OCI-LY1 (cell line): ENCODE results near the gene RCAN2.

Experiments
- H2AFZ ChIP-seq: fragments of 200-600 bp; sonication (generic), shearing (Covaris generic); 2 replicates; pipeline ENCODE4 v1.6.0; 2014; ENCODE audit warnings: antibody characterized with exemption, mild to moderate bottlenecking, low read length
- H3F3A ChIP-seq: fragments of 200-600 bp; sonication (generic), shearing (Covaris generic); 2 replicates; pipeline ENCODE4 v1.6.0; 2014; ENCODE audit warnings: mild to moderate bottlenecking, antibody characterized with exemption, low read length, moderate library complexity; ENCODE audit not compliant: insufficient read depth
- H3K27ac ChIP-seq: fragments of 200-600 bp; sonication (generic); 2 replicates; pipeline ENCODE4 v1.5.1; 2014; ENCODE audit warnings: low read length, mixed run types, mild to moderate bottlenecking, low read depth; ENCODE audit not compliant: poor library complexity, severe bottlenecking
- H3K27me3 ChIP-seq: fragments of 200-600 bp; sonication (generic); 2 replicates; pipeline ENCODE4 v1.6.0; 2014; ENCODE audit warnings: antibody characterized with exemption, mild to moderate bottlenecking, low read length, moderate library complexity; ENCODE audit not compliant: insufficient read depth
- H3K36me3 ChIP-seq: fragments of 200-600 bp; sonication (generic); 2 replicates; pipeline ENCODE4 v1.6.1; 2014; ENCODE audit warnings: mild to moderate bottlenecking, antibody characterized with exemption, low read length, moderate library complexity, mixed read lengths; ENCODE audit not compliant: insufficient read depth
- H3K4me1 ChIP-seq: fragments of 200-600 bp; sonication (generic); 2 replicates; pipeline ENCODE4 v1.5.1; 2014; ENCODE audit warnings: mild to moderate bottlenecking, low read length, moderate library complexity; ENCODE audit not compliant: insufficient read depth, severe bottlenecking
- H3K4me2 ChIP-seq: fragments of 200-600 bp; sonication (generic), shearing (Covaris generic); 2 replicates; pipeline ENCODE4 v1.6.1; 2014; ENCODE audit warnings: low read length
- H3K4me3 ChIP-seq: fragments of 200-600 bp; sonication (generic); 2 replicates; pipeline ENCODE4 v1.5.1; 2014; ENCODE audit warnings: low read length, low read depth, mild to moderate bottlenecking, mixed read lengths; ENCODE audit not compliant: poor library complexity, severe bottlenecking
- H3K79me2 ChIP-seq: fragments of 200-600 bp; shearing (Covaris generic); 2 replicates; pipeline ENCODE4 v1.6.1; 2016; ENCODE audit warnings: mixed run types, low read length, mixed read lengths; ENCODE audit not compliant: insufficient read depth
- H3K9ac ChIP-seq: fragments of 200-600 bp; sonication (generic), shearing (Covaris generic); 2 replicates; pipeline ENCODE4 v1.6.1; 2014; ENCODE audit warnings: mild to moderate bottlenecking, low read length, mixed read lengths
- H3K9me2 ChIP-seq: fragments of 200-600 bp; sonication (generic), shearing (Covaris generic); 2 replicates; pipeline ENCODE4 v1.6.1; 2014; ENCODE audit warnings: low read depth, mild to moderate bottlenecking, low read length, mixed read lengths
- H3K9me3 ChIP-seq: fragments of 200-600 bp; shearing (Covaris generic); 2 replicates; pipeline ENCODE4 v1.6.1; 2014; ENCODE audit warnings: low read length, mixed read lengths
- H4K20me1 ChIP-seq: fragments of 200-600 bp; sonication (generic), shearing (Covaris generic); 2 replicates; pipeline ENCODE4 v1.6.0; 2016; ENCODE audit warnings: mild to moderate bottlenecking, low read length; ENCODE audit not compliant: insufficient read depth
- EZH2 ChIP-seq: fragments of 200-600 bp; sonication (generic), shearing (Covaris generic); IDR thresholded peaks from 2 replicates; pipeline ENCODE4 v1.8.0; 2017; ENCODE audit warnings: borderline replicate concordance, mixed run types, mild to moderate bottlenecking, antibody characterized with exemption, low read length, moderate library complexity, mixed read lengths
- TF ChIP-seq, protein P1 (sequence below): fragments of 200-600 bp; sonication (generic), shearing (Covaris generic); IDR thresholded peaks from 2 replicates; pipeline ENCODE4 v1.5.1; 2017; ENCODE audit warnings: mild to moderate bottlenecking, antibody characterized with exemption, low read length, moderate library complexity, mixed read lengths

Gene RCAN2

DNA sequence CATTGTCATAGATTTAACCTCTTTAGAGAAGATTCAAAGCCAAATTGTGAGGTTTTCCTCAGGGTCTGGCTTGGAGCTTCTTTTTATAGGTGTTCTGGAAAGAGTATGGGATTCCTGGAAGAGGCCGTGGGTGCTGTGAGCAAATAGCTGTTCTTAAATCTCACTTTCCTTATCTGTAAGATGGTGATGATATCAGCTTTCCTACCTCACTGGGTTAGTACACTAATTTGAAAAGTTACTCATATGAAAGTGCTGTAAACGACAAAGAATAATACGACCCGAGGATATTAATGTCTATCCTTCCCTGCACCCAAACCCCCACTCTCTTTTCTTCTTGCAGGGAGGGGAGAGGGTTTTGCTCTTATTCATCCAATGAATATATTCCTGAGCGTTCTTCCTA lies 203.6 kb downstream of the RCAN2 start:
- no peaks in the 10 kb centered on the region for H3K79me2 ChIP-seq
- H3K4me3 ChIP-seq, result no peak overlapping the region
- H3K4me2 ChIP-seq, result no peak overlapping the region
- H3K27ac ChIP-seq, result no peak overlapping the region
- H4K20me1 ChIP-seq, result no peaks in the 10 kb centered on the region
- H3K36me3 ChIP-seq, result no peaks in the 10 kb centered on the region
- H2AFZ ChIP-seq, result no peak overlapping the region
- no peaks in the 10 kb centered on the region for H3K27me3 ChIP-seq
- no peaks in the 10 kb centered on the region for H3K9me2 ChIP-seq
- H3K4me1 ChIP-seq, result no peaks in the 10 kb centered on the region
- no peaks in the 10 kb centered on the region for H3K9me3 ChIP-seq
- H3F3A ChIP-seq, result no peaks in the 10 kb centered on the region
- TF ChIP-seq EZH2, result no peak
- TF ChIP-seq, protein P1, sequence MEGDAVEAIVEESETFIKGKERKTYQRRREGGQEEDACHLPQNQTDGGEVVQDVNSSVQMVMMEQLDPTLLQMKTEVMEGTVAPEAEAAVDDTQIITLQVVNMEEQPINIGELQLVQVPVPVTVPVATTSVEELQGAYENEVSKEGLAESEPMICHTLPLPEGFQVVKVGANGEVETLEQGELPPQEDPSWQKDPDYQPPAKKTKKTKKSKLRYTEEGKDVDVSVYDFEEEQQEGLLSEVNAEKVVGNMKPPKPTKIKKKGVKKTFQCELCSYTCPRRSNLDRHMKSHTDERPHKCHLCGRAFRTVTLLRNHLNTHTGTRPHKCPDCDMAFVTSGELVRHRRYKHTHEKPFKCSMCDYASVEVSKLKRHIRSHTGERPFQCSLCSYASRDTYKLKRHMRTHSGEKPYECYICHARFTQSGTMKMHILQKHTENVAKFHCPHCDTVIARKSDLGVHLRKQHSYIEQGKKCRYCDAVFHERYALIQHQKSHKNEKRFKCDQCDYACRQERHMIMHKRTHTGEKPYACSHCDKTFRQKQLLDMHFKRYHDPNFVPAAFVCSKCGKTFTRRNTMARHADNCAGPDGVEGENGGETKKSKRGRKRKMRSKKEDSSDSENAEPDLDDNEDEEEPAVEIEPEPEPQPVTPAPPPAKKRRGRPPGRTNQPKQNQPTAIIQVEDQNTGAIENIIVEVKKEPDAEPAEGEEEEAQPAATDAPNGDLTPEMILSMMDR, result no peak
- H3K9ac ChIP-seq, result no peak overlapping the region

DNA sequence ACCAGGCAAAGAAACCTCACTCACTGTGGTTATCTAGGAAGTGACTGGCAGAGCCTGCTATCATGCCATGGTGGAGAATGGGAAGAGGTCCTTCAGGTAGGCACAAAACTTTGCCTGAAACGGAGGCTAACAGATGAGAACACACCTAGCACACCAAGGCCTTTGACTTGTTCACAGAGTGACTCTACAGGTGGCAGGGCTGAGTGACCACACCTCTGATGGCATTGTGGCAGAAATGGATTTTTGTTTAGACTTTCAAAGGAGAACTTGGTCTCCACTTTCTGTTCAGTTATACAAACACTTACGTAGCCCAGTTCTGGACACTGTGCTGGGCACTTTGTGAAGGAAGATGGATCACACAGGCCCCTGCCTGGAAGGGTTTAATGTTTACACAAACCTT lies 204.2 kb downstream of the RCAN2 start:
- Histone ChIP-seq H3K4me3 (no peak overlapping the region), H3K9me3 (no peaks in the 10 kb centered on the region), H3K4me1 (no peaks in the 10 kb centered on the region), H3F3A (no peaks in the 10 kb centered on the region), H3K4me2 (no peak overlapping the region), H4K20me1 (no peaks in the 10 kb centered on the region), H3K27ac (no peak overlapping the region), H3K9ac (no peak overlapping the region), H3K36me3 (no peaks in the 10 kb centered on the region), H3K9me2 (no peaks in the 10 kb centered on the region), H3K79me2 (no peaks in the 10 kb centered on the region), H2AFZ (no peak overlapping the region), H3K27me3 (no peaks in the 10 kb centered on the region)
- TF ChIP-seq, protein P1, result no peak
- no peak for TF ChIP-seq EZH2

DNA sequence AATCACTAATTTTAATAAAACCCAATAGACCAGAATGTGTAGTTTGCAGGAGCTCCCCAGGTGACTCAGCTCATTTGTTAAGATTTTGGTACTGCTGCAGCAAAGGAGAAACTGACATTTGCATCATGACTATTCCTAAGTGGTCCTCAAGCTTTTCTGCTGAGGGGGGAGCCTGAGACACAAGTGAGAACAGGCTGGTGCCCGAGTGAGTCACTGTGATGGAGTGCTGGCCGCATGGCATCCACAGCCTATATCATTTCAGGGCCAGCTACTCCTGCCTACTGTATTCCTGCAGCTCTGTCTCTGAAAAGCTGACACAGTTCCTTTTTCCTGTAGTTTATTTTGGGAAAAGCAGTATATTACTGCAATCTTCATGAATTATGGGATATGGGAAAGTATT lies 206.8 kb downstream of the RCAN2 start:
- no peak overlapping the region for H3K4me3 ChIP-seq
- no peaks in the 10 kb centered on the region for H3K36me3 ChIP-seq
- H3K9me2 ChIP-seq, result no peaks in the 10 kb centered on the region
- TF ChIP-seq, protein P1, result no peak
- TF ChIP-seq EZH2, result no peak
- H3F3A ChIP-seq, result no peaks in the 10 kb centered on the region
- H3K4me2 ChIP-seq, result no peak overlapping the region
- no peaks in the 10 kb centered on the region for H4K20me1 ChIP-seq
- no peak overlapping the region for H3K27ac ChIP-seq
- no peaks in the 10 kb centered on the region for H3K27me3 ChIP-seq
- no peaks in the 10 kb centered on the region for H3K4me1 ChIP-seq
- no peak overlapping the region for H3K9ac ChIP-seq
- H3K79me2 ChIP-seq, result no peaks in the 10 kb centered on the region
- H3K9me3 ChIP-seq, result no peaks in the 10 kb centered on the region
- no peak overlapping the region for H2AFZ ChIP-seq
